HG02981 (cell line): ENCODE data around the gene MACF1.
"Not testable (repeated sequence)": the region's sequence is repeated elsewhere in the genome, so short reads cannot be mapped to it uniquely, and the experiment has no call there.

Experiments used
- ATAC-seq: cut with Tn5 transposase; IDR thresholded peaks from one replicate; pipeline ENCODE4 v1.9.1; 2021; ENCODE audit warnings: mild to moderate bottlenecking, moderate library complexity; ENCODE audit not compliant: unreplicated experiment

The MACF1 gene

DNA sequence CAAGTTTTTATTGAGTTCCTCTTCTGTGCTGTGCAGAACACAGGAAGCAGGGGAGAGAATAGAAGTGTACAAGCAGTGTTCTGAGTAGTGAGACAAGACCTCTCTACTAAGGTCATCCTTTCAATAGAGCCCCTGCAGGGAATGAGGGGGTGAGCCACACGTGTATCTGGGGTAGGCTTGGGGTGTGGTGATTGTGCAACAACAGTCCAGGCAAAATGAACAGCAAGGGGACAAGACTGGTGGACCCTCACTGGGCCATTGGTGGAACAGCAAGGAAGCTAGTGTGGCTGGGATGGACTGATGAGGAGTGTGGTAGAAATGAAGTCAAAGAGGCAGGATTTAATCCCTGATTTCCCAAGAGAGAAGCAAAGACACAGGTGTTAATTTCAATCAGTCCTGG is 278.8 kb downstream of the MACF1 start:
- no peak for ATAC-seq

DNA sequence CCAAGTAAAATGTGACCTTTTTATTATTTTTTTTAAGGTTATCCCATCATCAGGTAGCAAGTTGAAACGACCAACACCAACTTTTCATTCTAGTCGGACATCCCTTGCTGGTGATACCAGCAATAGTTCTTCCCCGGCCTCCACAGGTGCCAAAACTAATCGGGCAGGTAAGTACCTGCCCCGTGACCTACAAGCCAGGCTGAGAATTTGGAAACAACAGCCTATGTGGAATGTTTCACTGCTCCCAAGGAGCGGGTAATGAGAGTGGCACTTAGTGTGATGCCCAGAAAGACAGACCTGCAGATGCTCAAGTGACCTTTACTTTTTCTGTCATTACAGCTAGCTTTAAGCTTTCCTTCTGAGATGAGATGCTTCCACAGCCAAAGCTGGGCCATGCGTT is 280.1 kb downstream of the MACF1 start:
- no peak for ATAC-seq

DNA sequence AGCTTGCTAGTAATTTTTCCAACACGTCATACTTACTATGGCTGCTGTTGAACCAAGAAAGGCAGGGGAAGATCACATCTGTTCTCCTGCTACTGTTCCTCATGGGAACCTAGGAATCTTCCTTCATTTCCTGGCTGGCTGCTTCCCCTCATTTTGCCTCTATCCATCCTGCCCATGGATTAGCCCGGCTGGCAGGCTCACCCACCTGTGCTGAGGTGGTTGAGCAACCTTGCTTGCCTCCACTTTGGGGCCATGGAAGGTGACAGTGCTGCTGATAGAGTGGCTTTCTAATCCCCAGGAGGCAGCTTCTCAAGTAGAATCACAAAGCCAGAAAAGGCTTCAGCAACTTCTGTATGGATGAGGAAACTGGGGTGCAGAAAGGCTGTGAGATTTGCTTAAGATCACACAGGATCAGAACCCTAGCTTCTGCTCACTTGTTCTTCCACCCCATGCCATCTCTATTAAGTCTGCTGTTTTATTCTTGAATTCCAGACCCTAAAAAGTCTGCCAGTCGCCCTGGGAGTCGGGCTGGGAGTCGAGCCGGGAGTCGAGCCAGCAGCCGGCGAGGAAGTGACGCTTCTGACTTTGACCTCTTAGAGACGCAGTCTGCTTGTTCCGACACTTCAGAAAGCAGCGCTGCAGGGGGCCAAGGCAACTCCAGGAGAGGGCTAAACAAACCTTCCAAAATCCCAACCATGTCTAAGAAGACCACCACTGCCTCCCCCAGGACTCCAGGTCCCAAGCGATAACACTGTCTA is 280.7 kb downstream of the MACF1 start:
- no peak for ATAC-seq

DNA sequence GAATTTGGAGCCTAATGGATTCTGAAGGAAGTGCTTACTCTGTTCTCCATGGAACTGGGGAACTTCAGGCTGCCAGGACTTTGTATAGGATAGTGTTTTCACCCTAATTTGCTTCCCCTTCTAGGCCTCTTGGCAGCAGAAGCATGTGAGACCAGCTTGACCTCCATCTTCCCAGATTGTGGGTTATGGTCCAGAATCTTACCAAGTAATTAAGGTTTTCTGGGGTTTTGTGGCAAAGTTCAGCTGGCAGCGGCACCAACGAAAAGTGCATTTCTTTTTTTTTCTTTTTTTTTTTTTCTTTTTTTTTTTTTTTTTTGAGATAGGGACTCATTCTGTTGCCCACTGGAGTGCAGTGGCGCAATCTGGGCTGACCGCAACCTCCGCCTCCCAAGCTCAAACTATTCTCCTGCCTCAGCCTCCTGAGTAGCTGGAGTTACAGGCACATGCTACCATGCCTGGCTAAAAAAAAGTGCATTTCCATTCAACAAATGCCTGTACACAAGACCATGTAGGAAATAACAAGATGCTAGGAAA is 283.6 kb downstream of the MACF1 start:
- ATAC-seq = no peak

DNA sequence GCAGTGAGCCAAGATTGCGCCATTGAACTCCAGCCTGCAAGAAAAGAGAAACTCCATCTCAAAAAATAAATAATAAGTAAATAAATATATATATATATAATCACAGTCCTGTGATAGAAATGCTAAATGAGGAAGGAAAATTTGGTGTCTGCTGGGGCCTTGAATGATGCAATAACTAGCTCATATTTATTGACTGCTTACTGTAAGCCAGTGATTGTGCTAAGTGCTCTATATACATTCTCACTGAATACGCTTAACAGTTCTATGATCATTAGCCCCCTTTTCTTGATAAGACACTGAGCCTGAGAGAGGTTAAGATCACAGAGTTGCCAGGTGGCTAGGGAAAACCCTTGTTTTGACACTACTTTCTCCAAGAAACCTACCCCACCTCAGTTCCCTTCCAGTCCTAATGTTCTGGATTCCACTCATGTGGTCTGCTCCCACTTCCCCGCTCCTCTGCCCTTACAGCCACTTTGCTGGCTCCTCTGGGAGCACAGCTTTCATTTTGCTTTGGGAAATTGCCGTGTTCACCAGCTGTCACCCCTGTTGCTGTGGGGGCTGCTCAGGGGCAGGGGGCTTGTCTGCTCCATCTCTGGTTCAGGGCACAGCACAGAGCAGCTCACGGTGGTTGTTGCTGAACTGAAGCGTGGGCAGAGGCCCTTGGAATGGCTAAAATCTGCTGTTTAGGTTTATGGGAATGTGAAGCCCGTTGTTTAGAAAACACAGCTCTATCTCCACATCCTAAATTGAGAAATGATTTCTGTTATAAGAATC is 284.5 kb downstream of the MACF1 start:
- ATAC-seq = no peak

DNA sequence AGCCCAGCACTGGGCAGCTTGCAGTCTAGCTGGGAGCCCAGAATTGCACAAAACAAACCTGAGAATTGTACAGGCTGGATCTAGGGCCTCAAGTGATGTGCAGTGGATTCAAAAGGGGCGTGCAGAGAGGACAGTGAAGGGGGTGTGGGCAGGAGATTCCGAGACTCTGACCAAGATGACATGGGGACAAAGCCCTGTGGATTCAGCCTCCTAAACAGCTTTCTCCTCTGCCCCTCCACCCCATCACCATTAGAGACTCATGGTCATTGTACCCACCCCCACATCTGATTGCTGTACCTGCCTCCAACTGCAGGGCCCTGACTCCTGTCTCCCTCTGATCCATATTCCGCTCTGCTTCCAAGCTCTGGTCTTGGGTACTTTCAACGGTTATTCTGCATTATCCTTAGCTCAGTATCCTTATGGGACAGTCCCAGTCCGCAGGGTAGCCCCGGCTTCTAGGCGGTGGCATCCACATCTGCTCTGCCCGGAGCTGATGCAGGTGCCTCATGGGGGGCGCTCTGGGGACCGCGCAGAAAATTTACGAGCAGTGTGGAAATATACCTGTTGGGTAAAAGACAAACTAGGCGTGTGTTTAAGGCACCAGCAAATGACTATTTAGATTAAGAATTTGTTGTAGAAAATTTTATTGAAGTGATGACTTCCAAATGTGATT is 285.2 kb downstream of the MACF1 start:
- ATAC-seq = no peak

DNA sequence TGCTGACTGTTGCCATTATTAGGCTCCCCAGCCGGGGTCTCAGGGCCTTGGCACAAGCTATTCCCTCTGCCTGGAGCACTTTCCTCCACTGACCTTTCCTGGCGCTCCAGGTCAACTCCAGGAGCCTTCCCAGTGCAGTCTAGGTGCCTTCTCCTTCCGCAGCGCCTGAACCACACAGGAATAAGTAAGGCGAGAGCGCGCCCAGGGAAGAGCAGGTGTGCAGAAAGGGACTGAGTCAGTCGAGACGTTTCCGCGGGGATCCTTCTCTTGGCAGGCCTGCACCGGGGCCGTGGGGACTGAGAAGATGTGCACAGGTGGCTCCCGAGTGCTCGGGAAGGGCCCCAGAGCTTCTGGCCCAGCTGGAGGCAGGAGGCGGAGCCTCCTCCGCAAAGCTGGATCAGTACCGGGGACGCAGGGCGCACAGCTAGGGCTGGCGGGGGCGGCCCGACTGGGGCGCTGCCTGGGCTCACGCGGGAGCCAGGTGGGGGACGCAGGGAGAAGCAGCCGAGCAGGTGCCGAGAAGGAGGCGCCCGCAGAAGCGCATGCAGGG is 286.2 kb downstream of the MACF1 start:
- peak; percentile 21 for ATAC-seq

DNA sequence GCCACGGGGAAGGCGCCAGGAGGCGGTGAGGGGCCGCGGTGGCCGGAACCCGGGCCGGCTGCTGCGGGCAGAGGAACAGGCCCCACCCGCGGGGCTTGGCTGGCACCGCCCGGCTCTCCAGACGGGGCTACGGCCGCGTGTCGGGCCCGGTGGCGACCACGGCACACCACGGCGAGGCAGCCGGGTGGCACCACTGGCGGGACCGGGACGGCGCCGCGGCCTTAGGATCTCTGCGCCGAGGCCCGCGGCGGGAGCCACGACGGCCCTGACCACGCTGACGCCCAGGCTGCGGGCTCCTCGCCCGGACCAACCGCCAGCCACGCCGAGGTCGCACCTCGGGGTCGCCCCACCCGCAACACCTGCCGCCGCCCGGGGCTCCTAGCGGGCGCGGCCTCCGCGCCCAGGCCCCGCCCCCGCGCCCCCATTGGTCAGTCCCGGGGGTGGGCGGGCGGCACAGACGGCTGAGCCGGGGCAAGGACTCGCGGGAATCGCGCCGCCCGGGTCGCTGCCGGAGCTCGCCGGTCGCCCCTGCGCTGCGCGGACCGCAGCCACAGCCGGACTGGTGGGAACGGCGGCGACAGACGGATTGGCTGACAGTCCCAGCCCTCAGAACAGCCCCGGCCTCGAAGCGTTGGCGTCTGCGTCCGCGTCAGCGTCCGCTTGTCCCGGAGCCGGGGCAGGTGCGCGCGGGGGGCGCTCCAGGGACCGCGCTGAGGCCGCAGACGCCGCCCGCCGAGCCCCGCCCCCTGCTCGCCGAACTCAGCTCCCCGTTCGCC is 286.8 kb downstream of the MACF1 start, which contains the start of gene BMP8A:
Gene BMP8A, plus strand, starts transcription at position 491 of the 776 bp plus-strand sequence. CDS start 356 bp downstream, outside the sequence.
- ATAC-seq = peak; percentile 75

DNA sequence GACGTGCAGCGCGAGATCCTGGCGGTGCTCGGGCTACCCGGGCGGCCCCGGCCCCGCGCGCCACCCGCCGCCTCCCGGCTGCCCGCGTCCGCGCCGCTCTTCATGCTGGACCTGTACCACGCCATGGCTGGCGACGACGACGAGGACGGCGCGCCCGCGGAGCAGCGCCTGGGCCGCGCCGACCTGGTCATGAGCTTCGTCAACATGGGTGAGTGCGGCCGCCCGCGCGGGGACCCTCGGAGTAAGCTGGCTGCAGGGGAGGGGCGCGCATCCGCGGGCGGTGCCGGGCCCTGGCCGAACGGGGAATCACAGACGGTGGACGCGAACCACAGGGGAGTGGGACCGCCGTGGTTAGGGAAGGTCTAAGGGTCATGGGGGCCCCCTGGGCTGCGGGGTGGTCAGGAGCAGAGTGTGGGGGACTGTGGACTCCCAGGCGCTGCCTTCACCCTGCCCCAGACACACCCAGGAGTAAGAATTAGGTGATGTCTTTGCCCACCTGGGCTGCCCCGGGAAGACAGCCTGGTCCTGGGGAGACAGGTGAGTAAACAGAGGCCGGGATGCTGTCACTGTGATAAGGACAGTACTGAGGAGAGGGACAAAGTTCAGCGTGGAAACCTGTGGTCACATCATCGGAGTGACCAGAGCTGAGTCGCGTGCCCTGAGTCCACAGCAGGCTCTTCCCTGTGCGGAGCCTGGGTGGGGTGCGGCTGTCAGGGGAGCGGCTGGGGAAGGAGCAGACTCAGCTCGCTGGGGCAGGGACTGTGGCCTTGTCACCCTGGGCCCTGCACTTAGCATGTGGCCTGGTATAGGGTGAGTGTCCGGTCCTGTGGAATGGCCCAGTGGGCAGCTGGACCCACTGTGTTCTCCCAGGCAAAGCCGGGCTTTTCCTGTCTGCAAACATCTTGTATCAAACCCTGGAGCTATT is 287.9 kb downstream of the MACF1 start:
- not testable (repeated sequence) for ATAC-seq

DNA sequence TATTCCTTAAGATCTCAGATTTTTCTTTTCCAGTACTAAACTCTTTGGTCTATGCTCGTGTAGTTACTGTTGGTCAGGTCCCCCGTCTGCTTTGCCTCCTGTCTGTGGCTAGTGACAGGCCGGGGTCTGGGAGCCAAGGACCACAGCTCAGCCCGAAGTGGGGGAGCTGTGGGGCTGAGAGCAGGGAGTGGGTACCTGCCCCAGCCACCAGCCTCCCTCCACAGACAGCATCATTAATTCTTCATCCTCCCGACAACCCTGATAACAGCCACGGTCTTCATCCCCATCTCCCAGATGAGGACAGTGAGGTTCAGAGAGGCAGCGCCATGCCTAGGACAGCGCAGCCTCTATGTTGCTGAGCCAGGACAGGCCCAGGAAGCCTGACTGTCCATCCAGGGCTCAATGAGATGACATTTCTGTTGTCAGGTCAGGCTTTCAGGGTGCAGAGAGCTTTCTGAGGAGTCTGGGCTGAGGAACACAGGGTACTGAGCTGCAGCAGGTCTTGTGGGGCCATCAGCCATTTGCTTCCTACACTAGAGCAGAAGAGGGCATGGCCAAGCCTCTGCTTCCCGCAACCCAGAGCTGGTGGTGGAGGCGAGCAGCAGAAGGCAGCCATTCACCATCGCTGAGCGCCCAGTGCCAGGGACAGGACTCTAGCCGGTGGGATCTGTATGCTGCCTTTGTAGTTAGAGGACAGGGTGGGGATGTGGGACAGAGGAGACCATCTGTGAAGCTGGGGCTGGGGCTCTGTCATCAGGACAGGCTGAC is 288.7 kb downstream of the MACF1 start:
- ATAC-seq = not testable (repeated sequence)

DNA sequence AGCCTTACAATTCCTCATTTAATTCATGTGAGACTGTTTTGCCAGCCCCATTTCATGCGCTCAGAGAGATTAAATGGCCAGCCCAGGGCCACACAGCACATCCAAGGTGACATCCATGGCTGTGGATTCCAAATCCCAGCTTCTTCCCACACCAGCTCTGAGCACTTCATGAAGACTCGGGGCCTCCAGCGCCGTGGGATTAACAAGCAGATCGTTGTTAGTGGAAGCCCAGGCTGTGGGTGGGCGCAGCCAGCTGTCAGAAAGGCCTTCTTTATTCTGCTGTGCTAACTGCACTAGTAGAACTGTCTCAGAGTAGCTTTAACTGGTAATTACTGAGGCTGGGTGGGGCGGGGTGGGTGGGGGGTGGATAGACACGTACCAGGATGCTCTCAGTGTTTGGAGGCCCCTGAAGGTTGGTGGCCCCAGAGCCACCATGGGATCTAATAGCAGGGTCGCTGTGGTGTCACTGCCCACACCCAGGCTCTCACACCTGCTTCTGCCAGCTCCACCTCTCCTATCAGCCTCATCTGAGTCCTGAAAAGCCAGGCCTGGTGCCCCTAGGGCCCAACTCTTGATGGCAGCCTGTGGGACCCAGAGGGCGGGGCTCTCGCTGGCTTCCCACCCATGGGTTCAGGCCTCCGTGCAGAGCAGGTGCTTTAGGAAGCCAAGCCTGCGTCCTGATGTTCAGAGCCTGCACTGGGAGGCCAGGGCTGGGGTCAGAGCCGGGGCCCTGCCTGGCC is 290.3 kb downstream of the MACF1 start:
- no peak for ATAC-seq

DNA sequence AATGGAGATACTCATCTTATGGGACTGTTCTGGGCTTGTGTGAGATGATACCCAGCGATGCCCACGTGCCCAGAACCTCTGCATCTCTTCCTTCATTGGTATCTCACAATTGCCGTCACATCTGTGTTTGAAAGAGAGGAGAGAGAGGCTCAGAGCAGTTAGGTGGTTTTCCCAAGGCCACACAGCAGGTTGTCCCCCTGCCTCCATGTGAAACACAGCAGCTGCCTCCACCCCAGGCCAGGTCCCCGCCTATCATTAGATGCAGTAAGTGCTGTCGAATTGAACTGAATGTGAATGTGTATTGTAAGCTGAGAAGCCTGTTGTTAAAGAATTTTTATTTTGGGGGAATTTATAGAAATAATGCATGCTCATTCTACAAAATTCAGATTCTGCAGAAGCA is 292.0 kb downstream of the MACF1 start:
- not testable (repeated sequence) for ATAC-seq

DNA sequence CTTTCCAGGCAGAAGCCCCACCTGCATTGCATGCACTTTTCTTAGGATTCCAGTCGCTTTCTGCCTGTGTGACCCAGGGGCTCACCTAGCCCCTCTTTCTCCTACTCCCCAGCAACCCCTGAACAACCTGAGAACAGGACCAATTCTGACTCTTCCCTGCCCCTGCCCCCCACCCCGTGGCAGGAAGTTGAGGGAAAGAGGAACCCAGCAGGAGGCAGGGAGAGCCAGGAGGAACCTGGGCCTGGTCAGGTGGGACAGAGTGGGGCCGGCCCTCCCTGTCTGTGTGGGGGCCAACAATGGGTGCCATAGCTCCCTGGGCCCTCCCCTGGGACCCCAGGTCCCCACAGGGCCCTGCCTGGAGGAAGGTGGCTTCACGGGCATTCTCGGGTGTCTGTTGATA is 293.1 kb downstream of the MACF1 start:
- ATAC-seq = no peak

DNA sequence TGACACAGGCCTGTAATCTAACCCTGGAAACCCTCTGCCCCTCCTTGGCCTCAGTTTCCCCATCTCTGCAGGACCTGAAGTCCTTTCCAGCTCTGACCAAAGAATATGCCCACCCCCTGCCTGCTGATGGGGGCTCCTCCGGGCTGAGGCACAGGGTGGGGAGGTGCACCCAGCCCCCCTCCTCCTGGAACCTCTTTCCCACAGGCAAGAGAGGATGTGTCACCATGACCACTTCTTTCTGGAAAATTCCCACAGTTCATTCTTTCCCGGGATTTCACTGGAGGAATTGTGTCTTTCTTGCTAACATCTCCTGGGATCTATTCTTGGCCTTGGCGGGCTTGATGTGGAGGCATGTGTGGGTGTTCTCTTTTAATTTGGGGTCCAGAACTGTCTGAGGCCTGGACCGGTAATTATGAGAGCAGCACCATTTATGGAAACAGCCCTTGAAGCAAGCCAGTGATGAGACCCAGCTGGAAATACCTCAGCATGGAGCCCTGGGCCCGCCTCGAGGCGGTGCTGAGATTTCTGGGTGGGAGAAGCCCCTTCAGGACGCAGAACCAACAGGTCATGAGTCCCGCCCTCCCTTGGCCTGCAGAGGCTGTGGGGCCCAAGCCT is 293.7 kb downstream of the MACF1 start:
- not testable (repeated sequence) for ATAC-seq

DNA sequence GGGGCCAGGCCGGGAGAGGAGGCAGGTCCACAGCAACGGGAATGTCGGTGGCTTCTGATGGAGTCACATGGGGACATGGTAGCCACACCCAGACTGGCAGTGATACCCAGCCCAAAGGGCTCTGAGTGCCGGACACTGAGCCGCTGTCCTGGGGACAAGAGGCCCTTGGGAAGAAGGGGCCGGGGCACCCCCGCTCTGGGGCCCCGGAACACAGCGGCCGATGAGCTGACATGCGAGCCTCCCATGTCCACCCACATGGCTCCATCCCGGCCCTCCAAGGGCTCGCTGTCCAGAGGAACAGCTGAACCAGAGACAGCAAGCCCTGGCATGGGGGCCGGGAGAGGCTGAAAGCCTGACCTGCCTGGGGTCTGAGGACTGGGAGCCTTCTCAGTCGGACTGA is 294.3 kb downstream of the MACF1 start:
- ATAC-seq = not testable (repeated sequence)

DNA sequence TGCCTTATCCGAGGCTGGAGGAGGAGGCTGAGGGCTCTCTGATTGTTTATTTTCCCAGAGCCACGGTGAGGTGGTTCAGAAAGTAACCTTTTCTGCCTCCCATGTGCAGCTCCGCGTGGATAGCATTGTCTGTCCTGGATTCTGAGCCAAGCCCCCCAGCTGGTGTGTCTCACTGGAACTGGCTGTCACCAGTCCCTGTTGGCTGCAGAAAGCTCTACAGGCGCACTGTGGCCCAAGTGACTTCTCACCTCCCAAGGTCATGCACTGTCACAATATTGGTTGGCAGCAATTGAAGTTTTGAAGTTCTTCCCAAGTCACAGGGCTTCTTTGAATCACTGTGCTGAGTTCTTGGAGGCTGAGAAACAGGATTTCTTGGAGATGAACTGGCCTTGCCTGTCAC is 295.2 kb downstream of the MACF1 start:
- ATAC-seq = no peak

DNA sequence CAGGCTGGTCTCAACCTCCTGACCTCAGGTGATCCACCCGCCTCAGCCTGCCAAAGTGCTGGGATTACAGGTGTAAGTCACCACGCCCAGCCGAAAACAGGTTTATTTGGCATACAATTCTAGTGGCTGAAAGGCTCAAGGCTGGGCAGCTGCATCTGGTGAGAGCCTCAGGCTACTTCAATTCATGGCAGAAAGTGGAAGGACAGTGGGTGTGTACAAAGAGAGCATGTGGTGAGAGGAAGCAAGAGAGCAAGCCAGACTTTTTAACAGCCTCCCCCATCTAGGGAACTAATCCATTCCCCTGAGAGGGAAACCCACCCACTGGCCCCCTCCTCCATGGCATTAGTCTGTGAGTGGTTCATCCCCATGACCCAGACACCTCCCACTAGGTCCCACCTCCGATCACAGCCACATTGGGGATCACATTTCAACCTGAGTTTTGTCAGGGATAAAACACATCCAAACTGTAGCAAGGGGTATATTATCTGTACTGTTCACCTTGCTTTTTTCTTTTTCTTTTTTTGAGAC is 296.4 kb downstream of the MACF1 start:
- no peak for ATAC-seq
